ENCODE data around the gene BORCS5. TPM values are rescaled to one million over a fixed set of nuclear protein-coding genes. Genes with fewer than 3 reads are reported as not detected.
A peak's percentile ranks its signal among the peaks of the same experiment; 100 is the strongest.
"Not testable (repeated sequence)": the region's sequence is repeated elsewhere in the genome, so short reads cannot be mapped to it uniquely, and the experiment has no call there.

Gene BORCS5
- 7.0 TPM for polyA plus RNA-seq (2013, experiment 1 of 2; ENCODE audit: insufficient read length)
- polyA plus RNA-seq (2013, experiment 2 of 2; ENCODE audit: insufficient read length): 7.9 TPM

DNA sequence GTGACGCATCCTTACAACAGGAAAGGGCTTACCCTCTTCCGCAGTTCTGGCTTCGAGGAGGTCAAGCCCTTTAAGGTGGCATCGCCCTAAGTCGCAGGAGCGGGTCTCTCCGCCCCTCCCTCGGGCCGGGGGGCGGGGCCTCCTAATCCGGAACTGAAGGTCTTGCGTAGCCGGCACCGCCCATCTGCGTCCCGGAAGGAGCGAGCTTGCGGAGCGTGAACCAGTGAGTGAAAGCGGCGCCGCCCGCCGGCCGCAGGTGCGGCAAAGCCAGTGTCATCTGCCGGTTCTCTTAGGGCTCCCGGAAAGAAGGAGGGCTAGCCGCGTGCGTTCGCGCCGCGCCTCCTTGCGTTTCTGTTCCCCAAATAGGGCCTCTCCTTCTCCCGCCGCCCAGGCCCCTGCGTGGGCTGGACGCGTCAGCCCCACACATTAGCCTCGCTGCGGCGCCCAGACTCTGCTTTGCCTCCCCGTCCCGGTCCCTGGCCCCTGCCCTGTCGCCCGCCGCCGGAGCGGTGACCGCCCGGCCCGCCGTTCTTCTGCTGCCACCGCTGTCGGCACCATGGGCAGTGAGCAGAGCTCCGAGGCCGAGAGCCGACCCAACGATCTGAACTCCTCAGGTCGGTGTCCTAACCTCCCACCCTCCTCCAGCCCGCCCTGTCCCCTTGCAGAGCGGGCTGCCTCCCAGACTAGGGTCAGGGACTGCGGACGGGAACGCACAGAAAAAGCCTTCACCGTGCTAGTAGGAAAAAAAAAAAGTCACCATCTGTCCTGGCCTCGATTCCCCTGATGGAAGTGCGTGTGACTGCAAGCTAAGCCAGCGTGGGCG lies at the start of gene BORCS5:
TSS of gene BORCS5 (plus strand) at position 183 of the 823 bp plus-strand sequence. CDS start at position 557, 374 bp downstream.
- DNase-seq: peak; percentile 93

DNA sequence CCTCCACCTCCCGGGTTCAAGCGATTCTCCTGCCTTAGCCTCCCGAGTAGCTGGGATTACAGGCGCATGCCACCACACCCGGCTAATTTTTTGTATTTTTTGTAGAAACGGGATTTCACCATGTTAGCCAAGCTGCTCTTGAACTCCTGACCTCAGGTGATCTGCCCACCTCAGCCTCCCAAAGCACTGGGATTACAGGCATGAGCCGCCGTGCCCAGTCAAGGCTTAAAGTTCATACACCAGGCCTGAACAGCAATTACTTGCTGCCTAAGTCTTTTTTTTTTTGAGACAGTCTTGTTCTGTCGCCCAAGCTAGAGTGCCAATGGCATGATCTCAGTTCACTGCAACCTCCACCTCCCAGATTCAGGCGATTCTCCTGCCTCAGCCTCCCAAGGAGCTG lies 46.2 kb upstream of the BORCS5 start:
- not testable (repeated sequence) for DNase-seq

GRCh38 chr12:12315838-12316237 lies 41.0 kb upstream of the BORCS5 start:
- no peak for DNase-seq

GRCh38 chr12:12319451-12320183 lies 37.3 kb upstream of the BORCS5 start:
- peak; percentile 22 for DNase-seq

GRCh38 chr12:12323118-12323517 lies 33.8 kb upstream of the BORCS5 start:
- DNase-seq: no peak

DNA sequence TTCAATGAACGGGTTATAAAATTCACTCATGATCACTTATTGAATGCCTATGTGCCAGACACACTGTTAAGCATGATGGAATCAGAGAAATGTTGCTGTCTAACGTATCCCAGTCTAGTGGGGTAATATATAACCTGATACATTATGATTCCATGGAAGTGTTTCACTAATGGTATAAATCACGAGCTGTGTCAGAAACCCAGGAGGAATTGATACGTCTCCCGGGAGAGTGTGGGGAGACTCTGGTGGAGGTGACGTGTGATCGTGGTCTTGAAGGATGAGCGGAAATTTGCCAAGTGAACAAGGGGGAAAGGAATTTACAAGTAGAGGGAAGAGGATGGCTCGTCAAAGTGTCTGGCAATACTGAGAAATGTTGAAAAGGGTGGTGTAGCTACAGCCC lies 33.3 kb upstream of the BORCS5 start:
- peak; percentile 44 for DNase-seq

DNA sequence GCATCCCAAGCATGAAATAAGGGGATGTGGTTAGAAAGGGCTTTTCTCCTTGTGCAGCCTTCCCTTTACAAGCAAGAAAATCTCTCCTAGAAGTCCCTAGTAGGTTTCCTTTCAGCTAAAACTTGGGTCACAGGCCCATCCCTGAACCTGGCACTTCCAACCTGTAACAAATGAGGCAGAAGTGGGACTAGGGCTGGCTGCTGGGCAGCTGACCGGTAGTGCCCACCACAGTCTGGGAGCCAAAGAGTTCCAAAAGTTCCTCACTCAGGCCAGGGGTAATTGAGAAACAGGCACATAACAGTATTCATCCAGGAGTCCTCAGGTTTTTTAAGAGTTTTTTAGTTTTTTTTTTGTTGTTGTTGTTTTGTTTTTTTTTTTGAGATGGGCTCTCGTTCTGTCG lies 30.6 kb upstream of the BORCS5 start:
- no peak for DNase-seq

GRCh38 chr12:12327802-12328201 lies 29.1 kb upstream of the BORCS5 start:
- peak; percentile 67 for DNase-seq

- DNase-seq: peak; percentile 31
Measured at GRCh38 chr12:12331244-12331771, 25.6 kb upstream of the BORCS5 start.

DNA sequence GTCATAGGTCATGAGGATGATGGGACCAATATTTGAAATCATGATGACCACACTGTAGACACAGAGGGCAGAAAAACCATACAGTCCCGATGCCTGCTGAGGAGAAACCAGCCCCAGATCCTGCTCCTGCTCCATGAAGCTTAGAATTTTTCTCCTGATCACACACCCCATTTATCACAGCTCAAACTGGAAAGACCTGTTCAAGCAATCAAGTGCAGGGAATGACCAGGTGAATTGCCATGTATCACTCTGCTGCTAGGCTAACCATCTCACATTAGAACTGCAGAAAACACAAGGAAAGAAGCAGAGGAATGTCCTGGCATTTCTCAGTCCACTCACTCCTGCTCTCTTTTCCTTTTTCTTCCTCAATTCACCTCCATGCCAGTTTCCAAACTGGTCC lies 25.0 kb upstream of the BORCS5 start:
- no peak for DNase-seq

- DNase-seq: peak; percentile 66
Measured at GRCh38 chr12:12333407-12334366, 23.2 kb upstream of the BORCS5 start.

DNA sequence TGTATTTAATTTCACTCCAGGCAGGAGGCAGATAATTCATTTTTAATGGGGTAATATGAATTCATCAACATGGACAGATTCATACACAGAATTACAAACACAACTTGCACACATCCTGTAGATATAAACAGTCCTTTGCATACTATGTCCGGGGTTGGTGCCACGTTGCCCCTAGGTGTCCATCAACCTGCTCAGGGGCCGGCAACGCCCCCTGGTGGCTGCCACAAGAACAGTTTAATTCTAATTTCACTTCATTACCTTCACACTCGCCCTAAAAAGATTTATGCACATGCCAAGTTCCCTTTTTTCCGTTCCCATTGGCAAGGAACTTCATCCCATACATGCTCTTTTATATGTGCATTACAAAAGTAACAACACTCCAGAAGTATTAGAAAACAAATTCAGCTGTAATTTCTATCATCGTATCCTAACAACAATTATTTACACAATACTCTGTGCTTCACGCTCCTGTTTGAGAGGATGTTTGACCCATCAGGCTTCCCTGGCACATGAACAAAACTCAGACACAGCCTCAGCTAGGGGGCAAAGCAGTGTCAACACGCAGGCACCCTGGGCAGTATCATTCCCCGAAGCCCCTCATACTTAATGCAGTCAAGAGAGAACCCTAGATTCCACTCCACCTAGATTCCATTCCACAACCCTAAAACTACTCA lies 22.4 kb upstream of the BORCS5 start:
- DNase-seq: peak; percentile 43

DNA sequence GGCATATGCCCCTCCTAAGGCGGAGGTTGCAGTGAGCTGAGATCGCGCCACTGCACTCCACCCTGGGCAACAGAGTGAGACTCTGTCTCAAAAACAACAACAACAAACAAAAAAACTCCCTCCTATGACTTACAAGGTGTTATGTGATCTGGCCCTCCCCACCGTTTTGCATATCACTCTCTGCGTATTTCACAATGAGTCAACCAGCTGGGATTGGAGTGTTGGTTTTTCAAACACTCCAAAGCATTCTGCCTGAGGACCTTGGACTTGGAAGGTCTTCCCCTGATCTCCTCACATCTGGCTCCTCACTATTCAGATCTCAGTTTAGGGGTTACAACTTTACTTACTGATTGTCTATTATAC lies 20.8 kb upstream of the BORCS5 start:
- DNase-seq: no peak

DNA sequence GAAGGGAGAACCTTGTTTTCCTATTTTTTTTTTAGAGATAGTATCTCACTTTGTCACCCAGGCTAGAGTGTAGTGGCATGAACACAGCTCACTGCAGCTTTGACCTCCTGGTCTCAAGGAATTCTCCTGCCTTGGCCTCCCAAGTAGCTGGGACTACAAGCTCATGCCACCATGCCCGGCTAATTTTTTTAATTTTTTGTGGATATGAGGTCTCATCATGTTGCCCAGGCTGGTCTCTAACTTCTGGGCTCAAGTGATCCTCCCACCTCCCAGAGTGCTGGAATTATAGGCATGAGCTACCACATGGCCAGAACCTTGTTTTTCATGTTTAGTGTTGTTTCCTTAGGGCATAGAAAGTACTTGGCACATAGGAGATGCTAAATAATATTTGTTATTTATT lies 20.4 kb upstream of the BORCS5 start:
- DNase-seq: no peak

DNA sequence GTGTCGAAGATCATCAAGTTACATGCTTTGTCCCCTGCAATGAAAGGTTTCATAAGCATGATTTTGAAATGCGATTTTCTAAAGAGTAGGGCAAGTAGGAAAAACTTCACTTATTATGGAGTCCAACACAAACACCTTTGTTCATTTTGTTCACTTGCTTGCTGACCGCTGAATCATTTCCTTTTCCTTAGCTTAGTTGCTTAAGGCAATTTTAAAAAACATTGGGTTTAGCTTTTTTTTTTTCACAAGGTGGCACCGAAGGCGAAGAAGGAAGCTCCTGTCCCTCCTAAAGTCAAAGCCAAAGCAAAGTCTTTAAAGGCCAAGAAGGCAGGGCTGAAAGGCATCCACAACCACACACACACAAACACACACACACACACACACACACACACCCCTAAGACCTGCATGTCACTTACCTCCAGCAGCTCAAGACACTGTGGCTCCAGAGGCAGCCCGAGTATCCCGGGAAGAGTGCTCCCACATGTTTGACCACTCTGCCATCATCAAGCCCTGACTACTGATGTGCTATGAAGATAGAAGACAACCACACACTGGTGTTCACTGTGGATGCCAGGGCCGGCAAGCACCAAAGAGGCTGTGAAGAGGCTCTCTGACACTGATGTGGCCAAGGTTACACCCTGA lies 18.2 kb upstream of the BORCS5 start:
- no peak for DNase-seq

DNA sequence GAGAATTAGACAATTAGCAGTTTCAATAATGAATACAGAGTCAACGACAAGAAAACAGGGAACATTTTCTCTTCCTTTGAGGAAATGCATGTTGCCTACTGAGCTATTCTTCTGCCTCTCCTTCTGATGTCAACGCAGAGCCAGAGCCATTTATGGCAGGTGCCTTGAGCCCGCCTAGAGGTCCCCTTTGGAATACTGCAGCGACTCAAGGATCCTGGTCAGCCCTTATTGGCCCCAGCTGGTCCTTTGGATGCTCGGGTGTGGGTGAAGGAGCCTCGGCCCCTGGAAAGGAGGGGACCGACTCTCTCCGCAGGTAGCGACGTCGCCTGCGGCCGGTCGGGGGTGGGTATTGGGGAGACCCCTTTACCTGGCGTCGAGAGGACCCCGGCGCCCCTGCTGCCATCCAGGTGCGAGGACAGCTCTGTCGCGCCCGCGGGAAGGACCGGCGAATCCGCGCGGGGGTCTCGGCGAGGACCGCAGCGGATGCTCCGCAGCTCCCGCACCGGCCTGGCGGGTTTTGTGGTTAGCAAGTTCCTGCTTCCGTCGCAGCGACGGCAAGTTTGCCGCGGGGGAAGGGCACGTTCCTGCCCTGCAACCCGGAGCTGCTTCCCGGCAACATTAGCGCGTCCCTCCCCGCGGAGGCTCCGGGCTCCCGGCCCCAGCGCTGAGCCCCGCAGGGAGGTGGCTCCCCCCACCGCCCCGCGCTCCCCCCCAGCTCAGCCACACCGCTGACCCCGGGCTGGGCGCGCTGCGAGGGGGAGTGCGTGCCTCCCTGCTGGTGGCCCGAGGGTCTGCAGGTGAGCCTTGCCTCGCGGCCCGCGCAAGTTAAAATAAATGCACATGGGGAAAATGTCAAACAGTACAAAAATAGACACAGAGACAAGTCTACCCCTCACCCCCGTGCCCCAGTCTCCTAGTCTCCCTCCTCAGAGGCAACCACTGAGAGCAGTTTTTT lies 6.9 kb upstream of the BORCS5 start, which contains the start of gene MANSC1:
TSS of gene MANSC1 (minus strand) at position 532 of the 955 bp plus-strand sequence. CDS start 6,928 bp downstream, outside the sequence.
- DNase-seq: peak; percentile 31

DNA sequence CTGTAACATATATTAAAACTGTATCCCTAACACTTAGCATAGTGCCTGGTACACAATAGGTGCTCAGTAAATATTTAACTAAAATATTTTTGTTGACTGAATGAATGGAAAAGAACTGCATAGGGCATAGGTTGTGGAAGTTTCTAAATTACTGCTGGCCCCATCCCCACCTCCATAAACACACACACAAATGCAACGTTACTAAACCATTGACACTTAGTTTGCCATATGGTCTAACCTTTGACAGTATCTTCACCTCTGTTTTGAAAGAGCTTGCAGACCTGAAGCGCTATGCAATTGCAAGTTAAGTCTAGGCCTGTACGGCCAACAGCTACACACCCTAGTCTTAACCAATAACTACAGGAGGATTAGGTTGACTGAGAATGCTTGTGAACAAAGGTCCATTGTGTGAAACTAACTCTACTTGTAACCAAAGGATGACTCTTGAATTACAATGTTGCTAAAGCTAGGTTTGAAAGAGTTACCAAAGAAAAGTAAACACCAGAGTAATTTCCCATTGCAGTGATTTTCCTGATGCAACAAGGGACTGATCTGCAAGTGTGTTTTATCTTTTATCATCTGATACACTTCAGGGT lies 5.9 kb upstream of the BORCS5 start:
- DNase-seq: no peak

DNA sequence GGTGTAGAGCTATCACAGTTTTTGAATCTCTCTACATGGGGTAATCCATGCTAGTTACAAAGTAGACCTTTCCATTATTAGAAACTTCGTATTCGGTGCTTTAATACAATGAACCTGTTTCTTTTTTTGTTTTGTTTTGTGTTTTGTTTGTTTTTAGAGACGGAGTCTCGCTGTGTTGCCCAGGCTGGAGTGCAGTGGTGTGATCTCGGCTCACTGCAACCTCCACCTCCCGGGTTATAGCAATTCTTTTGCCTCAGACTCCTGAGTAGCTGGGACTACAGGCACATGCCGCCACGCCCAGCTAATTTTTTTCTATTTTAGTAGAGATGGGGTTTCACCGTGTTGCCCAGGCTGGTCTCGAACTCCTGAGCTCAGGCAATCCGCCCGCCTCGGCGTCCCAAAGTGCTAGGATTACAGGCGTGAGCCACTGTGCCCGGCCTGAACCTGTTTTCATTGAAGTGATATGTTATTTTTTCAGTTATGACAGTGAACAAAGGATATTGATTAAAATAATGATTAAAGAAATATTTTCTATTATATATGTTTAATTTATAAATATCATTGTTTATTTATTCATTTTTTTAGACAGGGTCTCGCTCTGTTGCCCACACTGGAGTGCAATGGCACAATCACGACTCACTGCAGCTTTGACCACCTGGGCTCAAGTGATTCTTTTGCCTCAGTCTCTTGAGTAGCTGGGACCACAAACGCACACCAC lies 5.3 kb upstream of the BORCS5 start:
- DNase-seq: not testable (repeated sequence)

DNA sequence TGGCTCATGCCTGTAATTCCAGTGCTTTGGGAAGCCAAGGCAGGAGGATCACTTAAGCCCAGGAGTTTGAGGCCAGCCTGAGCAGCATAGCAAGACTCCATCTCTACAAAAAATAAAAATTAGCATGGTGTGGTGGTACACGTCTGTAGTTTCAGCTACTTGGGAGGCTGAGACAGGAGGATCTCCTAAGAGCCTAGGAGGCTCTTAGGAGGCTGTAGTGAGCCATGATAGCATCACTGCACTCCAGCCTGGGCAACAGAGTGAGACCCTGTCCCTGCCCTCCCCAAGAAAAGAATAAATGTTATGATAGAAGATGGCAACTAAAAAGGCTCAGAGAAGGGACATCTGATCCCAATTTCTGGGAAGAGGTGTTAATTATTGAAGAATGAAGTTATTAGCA lies 3.6 kb upstream of the BORCS5 start:
- DNase-seq: no peak

Measured in fibroblast of skin of back (primary cell).